MM.1S (cell line): ENCODE measurements around the gene SLC41A2.

Source experiments
- CTCF ChIP-seq: fragments of 300-600 bp; sonication (generic); IDR thresholded peaks from 2 replicates; pipeline ENCODE4 v1.5.1; 2016; ENCODE audit warnings: antibody characterized with exemption, low read length, mixed read lengths
- EZH2 ChIP-seq: fragments of 300-600 bp; sonication (generic); optimal IDR thresholded peaks from 2 replicates; pipeline ENCODE3; 2017; ENCODE audit warnings: low read depth, mild to moderate bottlenecking, antibody characterized with exemption, low read length, mixed read lengths
- EZH2phosphoT487 ChIP-seq: fragments of 300-600 bp; sonication (generic); IDR thresholded peaks from 2 replicates; pipeline ENCODE4 v1.6.1; 2018; ENCODE audit warnings: antibody characterized with exemption, low read length

- TF ChIP-seq EZH2 (no peak), CTCF (no peak), EZH2phosphoT487 (no peak)
These were observed 41.2 kb upstream of the SLC41A2 start for GRCh38 chr12:104999347-104999685.
